IMR-90 (cell line): ENCODE measurements around the gene SPTB. TPM values are rescaled to one million over a fixed set of nuclear protein-coding genes. Genes with fewer than 3 reads are reported as not detected.
A peak's percentile ranks its signal among the peaks of the same experiment; 100 is the strongest.

ENCODE experiments used
- ATAC-seq: fragments of 200-7000 bp; cut with Tn5 transposase; 2 replicates; pipeline ENCODE4 v1.9.1; 2020; ENCODE audit warnings: low read depth, mild to moderate bottlenecking, moderate library complexity
- BruUV-seq: library from RNA; stranded (reverse); fragments of 400-500 nt; replicated peaks from 2 replicates; lab custom pipeline; 2021; lab: Mats Ljungman, UMichigan
- CTCF ChIA-PET: fragments of 300-600 bp; formaldehyde crosslinking; extraction: SDS; loops from one replicate; lab custom pipeline; 2021; ENCODE audit warnings: antibody characterized with exemption; lab: Yijun Ruan, JAX
- POLR2A ChIA-PET: fragments of 300-600 bp; sonication (Branson Sonifier 250); formaldehyde crosslinking; loops from one replicate; lab custom pipeline; 2022; ENCODE audit warnings: antibody characterized with exemption; ENCODE audit not compliant: unreplicated experiment; lab: Charles Lee
- DNase-seq: peaks from one replicate; pipeline ENCODE4 v3.0.0; 2013
- H2AFZ ChIP-seq: replicated peaks from 2 replicates; pipeline ENCODE3; 2013; ENCODE audit warnings: low read length, mild to moderate bottlenecking; ENCODE audit not compliant: poor library complexity
- H2AK5ac ChIP-seq: 2 replicates; pipeline ENCODE4 v1.6.1; 2013; ENCODE audit warnings: low read depth, low read length, inconsistent platforms
- H2AK9ac ChIP-seq: replicated peaks from 2 replicates; pipeline ENCODE3; 2013; ENCODE audit warnings: mild to moderate bottlenecking, low read depth, low read length, moderate library complexity; ENCODE audit not compliant: poor library complexity
- H2BK120ac ChIP-seq: 2 replicates; pipeline ENCODE4 v1.6.1; 2013; ENCODE audit warnings: low read depth, low read length, inconsistent platforms
- H2BK15ac ChIP-seq: 3 replicates; pipeline ENCODE4 v1.6.1; 2013; ENCODE audit warnings: low read depth, low read length, inconsistent platforms
- H2BK20ac ChIP-seq: 2 replicates; pipeline ENCODE4 v1.6.1; 2013; ENCODE audit warnings: low read depth, mild to moderate bottlenecking, inconsistent platforms, low read length, moderate library complexity
- H2BK5ac ChIP-seq: 2 replicates; pipeline ENCODE4 v1.6.1; 2013; ENCODE audit warnings: mild to moderate bottlenecking, low read depth, low read length, inconsistent platforms; ENCODE audit not compliant: poor library complexity, severe bottlenecking
- H3K14ac ChIP-seq: replicated peaks from 2 replicates; pipeline ENCODE4 v1.6.1; 2013; ENCODE audit warnings: low read depth, low read length, inconsistent platforms
- H3K18ac ChIP-seq: 2 replicates; pipeline ENCODE4 v1.6.1; 2013; ENCODE audit warnings: low read depth, low read length, control low read depth
- H3K23ac ChIP-seq: 2 replicates; pipeline ENCODE4 v1.6.1; 2013; ENCODE audit warnings: low read depth, low read length, inconsistent platforms
- H3K27ac ChIP-seq: 2 replicates; pipeline ENCODE4 v1.5.1; 2013; ENCODE audit warnings: mild to moderate bottlenecking, control low read depth, low read length; ENCODE audit not compliant: insufficient read depth
- H3K27me3 ChIP-seq: 2 replicates; pipeline ENCODE4 v1.6.1; 2013; ENCODE audit warnings: low read length; ENCODE audit not compliant: control insufficient read depth, insufficient read depth
- H3K36me3 ChIP-seq: 2 replicates; pipeline ENCODE4 v1.6.1; 2013; ENCODE audit warnings: low read length, mixed read lengths; ENCODE audit not compliant: control insufficient read depth, insufficient read depth
- H3K4ac ChIP-seq: 2 replicates; pipeline ENCODE4 v1.6.1; 2013; ENCODE audit warnings: low read depth, low read length, inconsistent platforms
- H3K4me1 ChIP-seq: 2 replicates; pipeline ENCODE4 v1.6.1; 2013; ENCODE audit warnings: low read length, mixed read lengths; ENCODE audit not compliant: control insufficient read depth, insufficient read depth
- H3K4me2 ChIP-seq: 2 replicates; pipeline ENCODE4 v1.6.1; 2013; ENCODE audit warnings: low read depth, mild to moderate bottlenecking, control low read depth, low read length, moderate library complexity
- H3K4me3 ChIP-seq: 2 replicates; pipeline ENCODE4 v1.5.1; 2013; ENCODE audit warnings: low read depth, mild to moderate bottlenecking, control low read depth, low read length, moderate library complexity; ENCODE audit not compliant: insufficient read depth
- H3K56ac ChIP-seq: 2 replicates; pipeline ENCODE4 v1.6.1; 2013; ENCODE audit warnings: low read length, inconsistent platforms; ENCODE audit not compliant: insufficient read depth; ENCODE audit errors: extremely low read depth
- H3K79me1 ChIP-seq, 2 experiments: 2 replicates each; pipeline ENCODE4 v1.6.1; 2013; ENCODE audit warnings: low read length in 2 of 2, inconsistent platforms in 1 of 2, low read depth in 1 of 2
- H3K9ac ChIP-seq: 2 replicates; pipeline ENCODE4 v1.6.1; 2013; ENCODE audit warnings: low read depth, low read length, control low read depth
- H3K9me1 ChIP-seq: 2 replicates; pipeline ENCODE4 v1.6.1; 2013; ENCODE audit warnings: low read length, inconsistent platforms; ENCODE audit not compliant: insufficient read depth
- H3K9me3 ChIP-seq: 2 replicates; pipeline ENCODE4 v1.6.1; 2013; ENCODE audit warnings: low read length; ENCODE audit not compliant: control insufficient read depth, insufficient read depth
- H4K20me1 ChIP-seq: 2 replicates; pipeline ENCODE4 v1.6.1; 2013; ENCODE audit warnings: low read length, inconsistent platforms; ENCODE audit not compliant: insufficient read depth
- H4K5ac ChIP-seq: 2 replicates; pipeline ENCODE4 v1.6.1; 2013; ENCODE audit warnings: mild to moderate bottlenecking, low read depth, low read length, control low read depth
- H4K8ac ChIP-seq, 2 experiments: 2 replicates each; pipeline ENCODE4 v1.6.1; 2013; ENCODE audit warnings: low read depth in 2 of 2, low read length in 2 of 2, control low read depth in 1 of 2, inconsistent platforms in 1 of 2
- H4K91ac ChIP-seq: 2 replicates; pipeline ENCODE4 v1.6.1; 2013; ENCODE audit warnings: low read depth, low read length, inconsistent platforms; ENCODE audit not compliant: insufficient read depth
- CEBPB ChIP-seq: IDR thresholded peaks from 2 replicates; pipeline ENCODE4 v1.6.1; 2012; ENCODE audit warnings: low read depth, low read length, improper control_type of control experiment
- CHD1 ChIP-seq: IDR thresholded peaks from 2 replicates; pipeline ENCODE4 v1.6.1; 2012; ENCODE audit warnings: low read depth, low read length, improper control_type of control experiment
- FOS ChIP-seq: fragments of 150-350 bp; IDR thresholded peaks from 2 replicates; pipeline ENCODE4 v1.6.1; 2016; ENCODE audit warnings: low read depth, low read length
- MAFK ChIP-seq: IDR thresholded peaks from 2 replicates; pipeline ENCODE4 v1.6.1; 2012; ENCODE audit warnings: low read depth, low read length, improper control_type of control experiment
- MAZ ChIP-seq: IDR thresholded peaks from 2 replicates; pipeline ENCODE4 v1.6.1; 2012; ENCODE audit warnings: low read depth, mild to moderate bottlenecking, low read length, improper control_type of control experiment, moderate library complexity, borderline replicate concordance
- MXI1 ChIP-seq: IDR thresholded peaks from 2 replicates; pipeline ENCODE4 v1.6.1; 2012; ENCODE audit warnings: low read depth, mild to moderate bottlenecking, low read length, moderate library complexity, borderline replicate concordance
- NFE2L2 ChIP-seq: fragments of 150-350 bp; IDR thresholded peaks from 2 replicates; pipeline ENCODE4 v1.6.1; 2016; ENCODE audit warnings: low read depth, mild to moderate bottlenecking, low read length
- POLR2A ChIP-seq: IDR thresholded peaks from 2 replicates; pipeline ENCODE4 v1.6.1; 2012; ENCODE audit warnings: mild to moderate bottlenecking, low read depth, low read length
- RAD21 ChIP-seq: IDR thresholded peaks from 2 replicates; pipeline ENCODE4 v1.6.1; 2012; ENCODE audit warnings: low read length, improper control_type of control experiment
- RFX5 ChIP-seq: IDR thresholded peaks from 2 replicates; pipeline ENCODE4 v1.8.0; 2012; ENCODE audit warnings: low read depth, mild to moderate bottlenecking, low read length, moderate library complexity
- SMC3 ChIP-seq: fragments of 150-350 bp; IDR thresholded peaks from 2 replicates; pipeline ENCODE4 v1.6.1; 2016; ENCODE audit warnings: low read depth, mild to moderate bottlenecking, antibody characterized with exemption, low read length, moderate library complexity
- WGBS, 2 experiments: methylation state at CpG; one replicate each; pipeline versions ENCODE4 v1.1.5 to v1.1.7; 2013; ENCODE audit warnings: missing lambda C conversion rate in 2 of 2; ENCODE audit not compliant: insufficient read length in 1 of 2; ENCODE audit errors: extremely low coverage in 2 of 2; 5-methylcytosine and 5-hydroxymethylcytosine counted together
- dilution Hi-C: fragments of 300-500 bp; cut with HindIII; formaldehyde crosslinking; loops from one replicate; pipeline ENCODE4 v1.14.3; 2018; ENCODE audit warnings: low sequenced_read_pairs; ENCODE audit not compliant: unreplicated experiment
- in situ Hi-C: fragments of 300-500 bp; cut with MboI; formaldehyde crosslinking; loops from 3 replicates; pipeline ENCODE4 v1.14.3; 2019; ENCODE audit warnings: low sequenced_read_pairs, inconsistent platforms, mixed read lengths
- intact Hi-C: fragments of 100-400 bp; cut with micrococcal nuclease; formaldehyde crosslinking; loops from 2 replicates; pipeline ENCODE4 v1.10.0; 2022
- polyA plus RNA-seq, 3 experiments: library from polyadenylated mRNA; depleted of rRNA; stranded (reverse); fragments of >200 nt; gene quantifications; 2 replicates each; pipeline ENCODE4 v1.2.3, GENCODE V29; 2012; ENCODE audit warnings: low replicate concordance in 1 of 3
- total RNA-seq: library from RNA; depleted of rRNA; stranded (reverse); fragments of >200 nt; gene quantifications from 2 replicates; pipeline ENCODE4 v1.2.3, GENCODE V29; 2012
- TF ChIP-seq, protein P1 (sequence below): fragments of 150-350 bp; IDR thresholded peaks from 2 replicates; pipeline ENCODE4 v1.6.1; 2016; ENCODE audit warnings: low read depth, mild to moderate bottlenecking, low read length, moderate library complexity, borderline replicate concordance
- TF ChIP-seq, protein P2 (sequence below): conservative IDR thresholded peaks from 2 replicates; pipeline ENCODE4 v1.5.1; 2012; ENCODE audit warnings: mild to moderate bottlenecking, low read depth, low read length, improper control_type of control experiment
- TF ChIP-seq, protein P3 (sequence below): fragments of 150-350 bp; IDR thresholded peaks from 2 replicates; pipeline ENCODE4 v1.6.1; 2017; ENCODE audit warnings: mild to moderate bottlenecking, antibody characterized with exemption, low read length, low read depth

The SPTB gene
- total and polyA plus RNA-seq, 2 of the 4 experiments (the other 2 are of a cell fraction), result under 0.01 to 0.07 TPM

DNA sequence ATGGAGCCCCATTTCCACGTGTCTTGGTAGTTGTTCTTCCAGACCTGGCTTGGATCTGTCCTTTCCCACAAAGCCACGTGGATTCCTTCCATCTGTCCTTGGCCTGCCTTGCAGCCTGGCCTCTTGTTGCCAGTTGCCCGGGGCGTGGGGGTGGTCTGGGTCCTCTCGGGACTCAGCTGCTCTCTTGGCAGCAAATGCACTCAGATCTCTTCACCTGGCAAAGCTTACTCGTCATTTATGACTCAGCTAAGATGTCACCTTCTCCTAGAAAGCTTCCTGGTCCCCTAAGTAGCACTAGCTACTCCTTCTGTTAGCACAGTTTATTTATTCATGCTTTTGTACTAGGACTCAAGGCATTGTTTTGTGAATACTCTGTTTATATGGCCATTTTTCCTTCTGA lies 161.8 kb downstream of the SPTB start:
- CTCF ChIA-PET, result interaction anchor here (1.1 kb wide), 1 partner anchor 21 kb away, joined by 5 read pairs; no protein-coding TSS in a partner anchor
- Histone ChIP-seq H3K18ac (no peak overlapping the region), H3K4me1 (peaks cover 11% of the 10 kb centered on the region)

More for the DNA sequence above, 161.8 kb downstream of the SPTB start:
- Histone ChIP-seq H3K27ac (no peak overlapping the region), H3K27me3 (no peaks in the 10 kb centered on the region), H3K4me2 (no peak overlapping the region), H3K9ac (no peak overlapping the region), H3K4me3 (no peak overlapping the region), H2BK120ac (no peak overlapping the region), H3K56ac (no peak overlapping the region), H3K23ac (no peak overlapping the region), H2BK5ac (no peak overlapping the region), H2AK9ac (no peak overlapping the region), H2AK5ac (0 out of 2 replicates have a peak overlapping the region, but pooled peaks have one; percentile 12), H2BK15ac (no peak overlapping the region), H2AFZ (peak overlapping the region; percentile 13), H4K20me1 (no peaks in the 10 kb centered on the region; the same call in 1 of the 2 replicates), H3K14ac (no peak overlapping the region), H3K9me1 (peaks cover 27% of the 10 kb centered on the region), H3K9me3 (peaks cover 7% of the 10 kb centered on the region), H3K79me1 (peaks cover 7 to 24% of the 10 kb centered on the region in 2 experiments; a peak in 2 of 4 replicates), H4K8ac (no peak overlapping the region), H4K91ac (no peak overlapping the region), H3K36me3 (no peaks in the 10 kb centered on the region), H3K4ac (no peak overlapping the region), H4K5ac (no peak overlapping the region), H2BK20ac (no peak overlapping the region)
- DNase-seq (peak; percentile 20), ATAC-seq (no peak)
- intact Hi-C loops (no loop called here), in situ Hi-C loops (no loop called here), dilution Hi-C loops (no loop called here)
- WGBS, 2 experiments, result 30% methylated on average over 2 of the region's 6 CpGs; no CpG with 5 or more reads in 1 of the 2 experiments
- no TSS peak for BruUV-seq
- POLR2A ChIA-PET, result no interaction called here
- TF ChIP-seq, protein P1, sequence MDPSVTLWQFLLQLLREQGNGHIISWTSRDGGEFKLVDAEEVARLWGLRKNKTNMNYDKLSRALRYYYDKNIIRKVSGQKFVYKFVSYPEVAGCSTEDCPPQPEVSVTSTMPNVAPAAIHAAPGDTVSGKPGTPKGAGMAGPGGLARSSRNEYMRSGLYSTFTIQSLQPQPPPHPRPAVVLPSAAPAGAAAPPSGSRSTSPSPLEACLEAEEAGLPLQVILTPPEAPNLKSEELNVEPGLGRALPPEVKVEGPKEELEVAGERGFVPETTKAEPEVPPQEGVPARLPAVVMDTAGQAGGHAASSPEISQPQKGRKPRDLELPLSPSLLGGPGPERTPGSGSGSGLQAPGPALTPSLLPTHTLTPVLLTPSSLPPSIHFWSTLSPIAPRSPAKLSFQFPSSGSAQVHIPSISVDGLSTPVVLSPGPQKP, result no peak
- TF ChIP-seq RFX5 (no peak), POLR2A (no peak), CHD1 (no peak), FOS (no peak), MAZ (no peak), NFE2L2 (no peak), CEBPB (no peak), RAD21 (no peak), SMC3 (no peak), MAFK (no peak), MXI1 (no peak)
- TF ChIP-seq, protein P2, sequence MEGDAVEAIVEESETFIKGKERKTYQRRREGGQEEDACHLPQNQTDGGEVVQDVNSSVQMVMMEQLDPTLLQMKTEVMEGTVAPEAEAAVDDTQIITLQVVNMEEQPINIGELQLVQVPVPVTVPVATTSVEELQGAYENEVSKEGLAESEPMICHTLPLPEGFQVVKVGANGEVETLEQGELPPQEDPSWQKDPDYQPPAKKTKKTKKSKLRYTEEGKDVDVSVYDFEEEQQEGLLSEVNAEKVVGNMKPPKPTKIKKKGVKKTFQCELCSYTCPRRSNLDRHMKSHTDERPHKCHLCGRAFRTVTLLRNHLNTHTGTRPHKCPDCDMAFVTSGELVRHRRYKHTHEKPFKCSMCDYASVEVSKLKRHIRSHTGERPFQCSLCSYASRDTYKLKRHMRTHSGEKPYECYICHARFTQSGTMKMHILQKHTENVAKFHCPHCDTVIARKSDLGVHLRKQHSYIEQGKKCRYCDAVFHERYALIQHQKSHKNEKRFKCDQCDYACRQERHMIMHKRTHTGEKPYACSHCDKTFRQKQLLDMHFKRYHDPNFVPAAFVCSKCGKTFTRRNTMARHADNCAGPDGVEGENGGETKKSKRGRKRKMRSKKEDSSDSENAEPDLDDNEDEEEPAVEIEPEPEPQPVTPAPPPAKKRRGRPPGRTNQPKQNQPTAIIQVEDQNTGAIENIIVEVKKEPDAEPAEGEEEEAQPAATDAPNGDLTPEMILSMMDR, result no peak
- TF ChIP-seq, protein P3, sequence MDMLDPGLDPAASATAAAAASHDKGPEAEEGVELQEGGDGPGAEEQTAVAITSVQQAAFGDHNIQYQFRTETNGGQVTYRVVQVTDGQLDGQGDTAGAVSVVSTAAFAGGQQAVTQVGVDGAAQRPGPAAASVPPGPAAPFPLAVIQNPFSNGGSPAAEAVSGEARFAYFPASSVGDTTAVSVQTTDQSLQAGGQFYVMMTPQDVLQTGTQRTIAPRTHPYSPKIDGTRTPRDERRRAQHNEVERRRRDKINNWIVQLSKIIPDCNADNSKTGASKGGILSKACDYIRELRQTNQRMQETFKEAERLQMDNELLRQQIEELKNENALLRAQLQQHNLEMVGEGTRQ, result no peak
